Fibroblast of peridontal ligament (primary cell): ENCODE data around the gene KBTBD13.
"Not testable (repeated sequence)": the region's sequence is repeated elsewhere in the genome, so short reads cannot be mapped to it uniquely, and the experiment has no call there.

ENCODE experiments used
- DNase-seq: peaks from one replicate; pipeline ENCODE4 v3.0.0-alpha.2; 2010; ENCODE audit errors: extremely low read depth

KBTBD13 gene

DNA sequence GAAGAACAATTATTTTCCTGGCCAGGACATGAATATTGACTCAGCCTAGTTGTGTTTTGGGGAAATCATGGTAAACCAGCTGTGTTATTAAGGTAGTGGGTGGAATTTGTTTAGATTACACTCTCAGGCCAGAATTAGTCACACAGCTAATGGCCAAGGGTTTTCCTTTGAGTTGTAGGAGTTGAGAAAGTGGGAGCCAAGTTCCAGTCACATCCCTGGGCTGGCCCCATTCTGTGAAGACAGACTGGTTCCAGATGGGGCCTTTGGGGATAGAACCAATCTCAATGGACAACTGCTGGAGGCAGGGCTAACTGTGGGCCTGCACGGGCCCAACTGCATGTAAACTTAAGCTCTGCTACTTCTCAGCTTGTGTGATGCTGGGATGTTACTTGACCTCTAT, 7.4 kb upstream of the KBTBD13 start:
- peak; percentile 99 for DNase-seq

GRCh38 chr15:65069779-65070546, 6.6 kb upstream of the KBTBD13 start:
- no peak for DNase-seq

- DNase-seq: no peak
These were observed 5.2 kb upstream of the KBTBD13 start for GRCh38 chr15:65071381-65071811.

DNA sequence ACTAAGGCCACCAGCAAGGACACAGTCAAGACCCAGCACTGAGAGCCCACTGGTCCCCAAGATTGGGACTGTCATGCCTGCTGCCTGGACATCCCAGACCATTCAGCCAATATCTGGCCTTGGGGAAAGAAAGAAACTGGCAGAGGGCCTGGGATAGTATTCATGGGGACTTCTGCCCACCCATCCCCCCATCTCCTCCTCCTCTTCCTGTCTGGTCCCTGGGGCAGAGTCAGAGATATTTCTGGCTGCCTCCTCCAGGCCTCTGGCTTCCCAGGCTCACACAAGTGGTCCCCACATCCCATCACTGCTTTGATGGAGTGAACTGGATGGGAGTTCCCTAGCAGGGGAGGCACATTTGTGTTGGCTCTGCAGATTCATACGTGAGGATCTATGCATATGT, 4.5 kb upstream of the KBTBD13 start:
- DNase-seq: peak; percentile 22

DNA sequence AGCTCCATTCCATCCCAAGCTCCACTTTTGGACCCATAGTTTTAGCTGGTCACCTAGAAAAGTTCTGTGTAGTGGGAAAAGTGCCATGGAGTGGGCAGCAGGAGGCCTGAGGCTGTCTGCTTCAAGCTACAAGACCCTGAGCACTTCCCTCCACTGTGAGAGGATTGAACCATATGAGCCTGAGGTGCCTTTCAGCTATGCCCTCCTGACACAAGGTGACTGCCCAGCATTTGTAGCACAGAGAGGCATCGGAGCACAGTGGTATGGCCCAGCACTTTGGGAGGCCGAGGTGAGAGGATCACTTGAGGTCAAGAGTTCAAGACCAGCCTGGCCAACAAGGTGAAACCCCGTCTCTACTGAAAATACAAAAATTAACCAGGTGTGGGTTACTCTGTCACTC, 3.9 kb upstream of the KBTBD13 start:
- DNase-seq: no peak

- DNase-seq: not testable (repeated sequence)
These were observed 1.6 kb upstream of the KBTBD13 start for GRCh38 chr15:65074946-65075345.

GRCh38 chr15:65075607-65076395, 745 bp upstream of the KBTBD13 start:
- not testable (repeated sequence) for DNase-seq

DNA sequence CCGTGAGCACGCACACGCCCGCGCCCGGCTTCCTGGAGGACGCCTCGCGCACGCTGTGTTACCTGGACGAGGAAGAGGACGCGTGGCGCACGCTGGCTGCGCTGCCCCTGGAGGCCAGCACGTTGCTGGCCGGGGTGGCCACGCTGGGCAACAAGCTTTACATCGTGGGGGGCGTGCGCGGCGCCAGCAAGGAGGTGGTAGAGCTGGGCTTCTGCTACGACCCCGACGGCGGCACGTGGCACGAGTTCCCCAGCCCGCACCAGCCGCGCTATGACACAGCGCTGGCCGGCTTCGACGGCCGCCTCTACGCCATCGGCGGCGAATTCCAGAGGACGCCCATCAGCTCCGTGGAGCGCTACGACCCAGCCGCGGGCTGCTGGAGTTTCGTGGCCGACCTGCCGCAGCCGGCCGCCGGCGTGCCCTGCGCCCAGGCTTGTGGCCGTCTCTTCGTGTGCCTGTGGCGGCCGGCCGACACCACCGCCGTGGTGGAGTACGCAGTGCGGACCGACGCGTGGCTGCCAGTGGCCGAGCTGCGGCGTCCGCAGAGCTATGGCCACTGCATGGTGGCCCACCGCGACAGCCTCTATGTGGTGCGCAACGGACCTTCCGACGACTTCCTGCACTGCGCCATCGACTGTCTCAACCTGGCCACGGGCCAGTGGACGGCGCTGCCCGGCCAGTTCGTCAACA, 890 bp downstream of the KBTBD13 start:
- no peak for DNase-seq

GRCh38 chr15:65077981-65078352, 1.4 kb downstream of the KBTBD13 start:
- peak; percentile 57 for DNase-seq

DNA sequence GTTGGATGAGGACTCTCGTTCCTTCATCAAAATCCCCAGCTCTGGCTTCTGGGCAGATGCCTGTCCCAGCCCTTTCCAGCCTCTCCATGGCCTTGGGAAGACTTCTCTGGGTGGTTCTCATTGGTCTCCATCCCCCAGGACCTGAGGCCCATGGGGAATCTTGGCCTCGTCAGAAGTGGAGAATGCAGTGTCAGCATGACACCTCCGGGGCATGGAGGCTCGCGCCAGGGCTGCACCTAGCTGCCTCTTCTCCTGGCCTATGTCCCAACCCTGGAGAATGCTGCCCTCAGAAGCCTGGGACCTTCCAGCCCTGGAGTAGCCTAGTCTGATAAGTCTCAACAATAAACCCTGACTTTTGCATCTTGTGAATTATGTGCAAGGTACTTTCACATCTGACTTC, 3.0 kb downstream of the KBTBD13 start:
- no peak for DNase-seq

DNA sequence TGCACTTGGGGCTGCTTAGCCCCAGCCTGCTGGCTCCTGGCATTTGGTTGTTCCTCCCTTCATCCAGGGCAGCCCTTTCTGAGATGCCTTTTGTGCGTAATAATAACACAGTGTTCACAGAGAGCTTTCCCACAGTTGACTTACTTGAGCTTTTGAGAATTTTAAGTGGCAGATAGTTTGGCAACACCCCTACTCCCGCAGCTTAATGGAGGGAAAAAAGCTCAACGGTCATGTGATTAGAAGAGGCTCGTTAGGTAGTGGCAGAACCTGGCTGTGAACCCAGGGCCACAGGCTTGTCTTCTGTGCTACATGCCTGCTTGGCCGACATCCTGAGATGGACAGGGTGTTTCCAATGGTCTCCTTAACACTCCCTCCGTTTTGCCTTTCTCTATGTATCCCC, 4.7 kb downstream of the KBTBD13 start:
- no peak for DNase-seq

GRCh38 chr15:65081758-65082157, 5.2 kb downstream of the KBTBD13 start:
- no peak for DNase-seq

- DNase-seq: no peak
These were observed 5.9 kb downstream of the KBTBD13 start for GRCh38 chr15:65082303-65082953.

DNA sequence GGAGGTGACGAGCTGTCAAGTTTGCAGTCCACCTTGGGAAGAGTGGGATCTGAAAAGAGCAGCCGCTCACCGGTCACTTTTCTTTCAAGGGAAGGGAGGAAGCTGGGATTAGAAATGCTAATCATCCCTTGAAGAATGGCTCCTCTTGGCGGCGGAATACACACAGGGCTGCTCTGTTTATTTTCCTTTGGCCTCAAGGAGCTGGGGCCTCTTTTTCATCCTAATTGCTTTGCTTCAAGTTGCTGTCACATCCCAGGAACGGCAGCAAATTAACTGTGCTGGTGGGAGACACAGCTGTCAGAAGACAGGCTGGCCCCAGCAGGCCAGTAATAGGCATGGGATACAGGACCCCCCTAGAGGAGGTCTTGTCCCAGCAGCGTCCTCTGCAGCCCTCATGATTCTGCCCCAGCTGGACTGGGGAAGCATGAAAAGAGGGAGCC, 6.7 kb downstream of the KBTBD13 start:
- peak; percentile 68 for DNase-seq

- no peak for DNase-seq
These were observed 8.1 kb downstream of the KBTBD13 start for GRCh38 chr15:65084500-65085206.

DNA sequence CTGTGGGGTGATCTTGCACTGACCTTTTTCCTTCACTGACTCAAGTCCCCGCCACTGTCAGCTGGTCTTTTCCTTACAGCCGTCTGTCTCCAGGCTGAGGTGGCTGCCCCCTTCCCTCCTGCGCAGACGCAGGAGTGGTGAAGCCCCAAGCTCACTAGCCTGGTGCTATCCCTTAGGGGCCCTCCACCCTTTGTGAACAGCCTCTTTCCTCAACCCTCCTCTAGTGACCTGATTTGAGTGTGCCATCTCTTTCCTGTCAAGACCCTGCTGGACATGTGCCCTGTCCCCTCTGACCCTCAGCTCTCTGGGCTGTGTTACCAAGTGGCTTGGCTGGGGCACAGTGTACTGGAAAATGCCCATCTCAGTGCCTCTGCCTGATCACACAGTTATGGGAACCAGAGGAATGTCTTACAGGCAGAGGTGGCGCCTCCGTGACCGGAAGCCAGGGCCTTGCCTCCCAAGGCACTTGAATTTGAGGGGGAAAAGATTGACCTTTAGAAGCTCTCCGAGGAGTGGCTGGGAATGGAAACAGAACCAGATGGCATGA, 8.7 kb downstream of the KBTBD13 start:
- DNase-seq: no peak

DNA sequence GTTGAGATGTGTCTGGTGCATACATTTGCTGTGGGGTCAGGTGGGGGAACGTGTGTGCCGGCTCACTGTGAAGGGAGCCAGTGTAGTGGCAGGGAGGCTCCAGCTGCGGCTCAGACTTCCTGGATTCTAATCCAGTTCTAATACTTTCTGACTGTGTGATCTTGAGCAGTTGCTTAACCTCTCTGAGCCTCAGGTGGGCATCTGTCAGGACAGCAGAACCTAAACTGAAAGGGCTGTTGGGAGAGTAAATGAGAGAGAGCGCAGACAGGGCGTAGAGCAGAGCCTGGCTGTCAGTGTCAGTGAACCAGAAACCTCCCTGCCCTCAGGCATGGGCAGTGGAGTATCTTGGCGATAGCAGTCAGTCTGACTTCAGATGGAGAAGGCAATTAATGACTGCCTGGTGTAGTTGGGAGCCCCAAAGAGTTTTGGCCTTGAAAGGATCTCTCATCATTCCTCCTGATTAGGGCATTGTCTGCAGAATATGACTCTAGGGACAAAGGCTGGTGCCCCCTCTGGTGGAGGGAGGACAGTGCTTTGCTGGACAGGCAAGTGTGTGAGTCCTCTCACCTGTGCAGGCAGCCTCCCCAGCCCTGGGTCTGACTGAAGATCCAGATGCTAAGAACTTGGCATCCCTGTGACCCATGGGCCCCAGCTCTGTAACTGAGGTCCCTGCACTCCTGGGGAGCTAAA, 9.6 kb downstream of the KBTBD13 start:
- peak; percentile 13 for DNase-seq

- DNase-seq: no peak
These were observed 10.2 kb downstream of the KBTBD13 start for GRCh38 chr15:65086680-65087111.

- no peak for DNase-seq
These were observed 10.9 kb downstream of the KBTBD13 start for GRCh38 chr15:65087411-65087810.

GRCh38 chr15:65087873-65088642, 11.5 kb downstream of the KBTBD13 start:
- no peak for DNase-seq
